ENCODE measurements around the gene PCGF1. TPM values are rescaled to one million over a fixed set of nuclear protein-coding genes. Genes with fewer than 3 reads are reported as not detected.

Gene PCGF1
- total and polyA plus RNA-seq, 9 of the 15 experiments (the other 6 are each of a cell fraction or from before 2014, with no cell fraction given): 20.3 to 45.7 (median 29.3) TPM

DNA sequence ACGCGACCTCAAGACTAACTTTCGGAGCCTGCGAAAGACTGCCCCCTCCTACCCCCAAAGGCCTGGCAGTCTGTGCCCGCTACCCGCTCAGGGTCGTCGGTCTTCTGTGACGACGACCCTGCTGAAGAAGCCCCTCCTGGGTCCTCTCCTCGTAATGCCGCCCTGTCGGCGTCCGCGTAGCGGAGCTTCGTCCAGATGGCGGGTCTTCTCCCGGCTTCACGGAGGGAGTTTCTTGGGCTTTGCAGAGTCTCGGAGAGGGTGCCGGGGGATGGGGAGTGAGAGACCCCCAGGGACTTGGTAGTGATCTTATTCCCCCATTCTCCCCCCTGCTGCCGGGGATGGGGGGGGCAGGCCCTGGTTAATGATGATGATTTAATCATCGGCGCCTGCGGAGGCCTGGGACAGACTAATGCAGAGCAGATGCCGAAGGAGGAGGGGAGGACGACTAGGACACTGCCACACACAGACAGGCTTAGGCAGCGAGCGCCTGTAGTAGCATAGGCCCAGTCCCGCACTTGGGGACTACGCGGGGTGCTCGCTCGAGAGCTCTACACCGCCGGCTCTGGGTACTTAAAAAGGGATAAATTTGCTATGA is 528 bp upstream of the PCGF1 start (continued):
- TF ChIP-seq, protein P1, sequence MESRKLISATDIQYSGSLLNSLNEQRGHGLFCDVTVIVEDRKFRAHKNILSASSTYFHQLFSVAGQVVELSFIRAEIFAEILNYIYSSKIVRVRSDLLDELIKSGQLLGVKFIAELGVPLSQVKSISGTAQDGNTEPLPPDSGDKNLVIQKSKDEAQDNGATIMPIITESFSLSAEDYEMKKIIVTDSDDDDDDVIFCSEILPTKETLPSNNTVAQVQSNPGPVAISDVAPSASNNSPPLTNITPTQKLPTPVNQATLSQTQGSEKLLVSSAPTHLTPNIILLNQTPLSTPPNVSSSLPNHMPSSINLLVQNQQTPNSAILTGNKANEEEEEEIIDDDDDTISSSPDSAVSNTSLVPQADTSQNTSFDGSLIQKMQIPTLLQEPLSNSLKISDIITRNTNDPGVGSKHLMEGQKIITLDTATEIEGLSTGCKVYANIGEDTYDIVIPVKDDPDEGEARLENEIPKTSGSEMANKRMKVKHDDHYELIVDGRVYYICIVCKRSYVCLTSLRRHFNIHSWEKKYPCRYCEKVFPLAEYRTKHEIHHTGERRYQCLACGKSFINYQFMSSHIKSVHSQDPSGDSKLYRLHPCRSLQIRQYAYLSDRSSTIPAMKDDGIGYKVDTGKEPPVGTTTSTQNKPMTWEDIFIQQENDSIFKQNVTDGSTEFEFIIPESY (CRISPR knock-in tag; IDR thresholded peaks at IDR 0.05): no peak
- TF ChIP-seq, protein P2, sequence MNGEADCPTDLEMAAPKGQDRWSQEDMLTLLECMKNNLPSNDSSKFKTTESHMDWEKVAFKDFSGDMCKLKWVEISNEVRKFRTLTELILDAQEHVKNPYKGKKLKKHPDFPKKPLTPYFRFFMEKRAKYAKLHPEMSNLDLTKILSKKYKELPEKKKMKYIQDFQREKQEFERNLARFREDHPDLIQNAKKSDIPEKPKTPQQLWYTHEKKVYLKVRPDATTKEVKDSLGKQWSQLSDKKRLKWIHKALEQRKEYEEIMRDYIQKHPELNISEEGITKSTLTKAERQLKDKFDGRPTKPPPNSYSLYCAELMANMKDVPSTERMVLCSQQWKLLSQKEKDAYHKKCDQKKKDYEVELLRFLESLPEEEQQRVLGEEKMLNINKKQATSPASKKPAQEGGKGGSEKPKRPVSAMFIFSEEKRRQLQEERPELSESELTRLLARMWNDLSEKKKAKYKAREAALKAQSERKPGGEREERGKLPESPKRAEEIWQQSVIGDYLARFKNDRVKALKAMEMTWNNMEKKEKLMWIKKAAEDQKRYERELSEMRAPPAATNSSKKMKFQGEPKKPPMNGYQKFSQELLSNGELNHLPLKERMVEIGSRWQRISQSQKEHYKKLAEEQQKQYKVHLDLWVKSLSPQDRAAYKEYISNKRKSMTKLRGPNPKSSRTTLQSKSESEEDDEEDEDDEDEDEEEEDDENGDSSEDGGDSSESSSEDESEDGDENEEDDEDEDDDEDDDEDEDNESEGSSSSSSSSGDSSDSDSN (IDR thresholded peaks at IDR 0.05; ENCODE audit: borderline replicate concordance in 1 of 2, low read depth in 2 of 2, low read length in 2 of 2): 0 out of 4 replicates have a peak, but pooled peaks have one; percentile 25 to 45
- TF ChIP-seq, protein P3, sequence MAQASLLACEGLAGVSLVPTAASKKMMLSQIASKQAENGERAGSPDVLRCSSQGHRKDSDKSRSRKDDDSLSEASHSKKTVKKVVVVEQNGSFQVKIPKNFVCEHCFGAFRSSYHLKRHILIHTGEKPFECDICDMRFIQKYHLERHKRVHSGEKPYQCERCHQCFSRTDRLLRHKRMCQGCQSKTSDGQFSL (CRISPR knock-in tag; IDR thresholded peaks at IDR 0.05): peak; percentile 58; the same call in 1 of the 2 replicates
- TF ChIP-seq, protein P3 (tag; IDR thresholded peaks at IDR 0.05): peak in 1 of 2 experiments; percentile 94; a peak in 2 of 4 replicates
- TF ChIP-seq TBL1XR1 (IDR thresholded peaks at IDR 0.05; ENCODE audit: low read length in 2 of 2): peak in 1 of 2 experiments; percentile 0; a peak in 1 of 4 replicates
- TF ChIP-seq, protein P4, sequence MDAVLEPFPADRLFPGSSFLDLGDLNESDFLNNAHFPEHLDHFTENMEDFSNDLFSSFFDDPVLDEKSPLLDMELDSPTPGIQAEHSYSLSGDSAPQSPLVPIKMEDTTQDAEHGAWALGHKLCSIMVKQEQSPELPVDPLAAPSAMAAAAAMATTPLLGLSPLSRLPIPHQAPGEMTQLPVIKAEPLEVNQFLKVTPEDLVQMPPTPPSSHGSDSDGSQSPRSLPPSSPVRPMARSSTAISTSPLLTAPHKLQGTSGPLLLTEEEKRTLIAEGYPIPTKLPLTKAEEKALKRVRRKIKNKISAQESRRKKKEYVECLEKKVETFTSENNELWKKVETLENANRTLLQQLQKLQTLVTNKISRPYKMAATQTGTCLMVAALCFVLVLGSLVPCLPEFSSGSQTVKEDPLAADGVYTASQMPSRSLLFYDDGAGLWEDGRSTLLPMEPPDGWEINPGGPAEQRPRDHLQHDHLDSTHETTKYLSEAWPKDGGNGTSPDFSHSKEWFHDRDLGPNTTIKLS (IDR thresholded peaks at IDR 0.05; ENCODE audit: borderline replicate concordance, low read depth): peak; percentile 14; the same call in 1 of the 2 replicates
- TF ChIP-seq HDGF (IDR thresholded peaks at IDR 0.05): no peak
- TF ChIP-seq, protein P5, sequence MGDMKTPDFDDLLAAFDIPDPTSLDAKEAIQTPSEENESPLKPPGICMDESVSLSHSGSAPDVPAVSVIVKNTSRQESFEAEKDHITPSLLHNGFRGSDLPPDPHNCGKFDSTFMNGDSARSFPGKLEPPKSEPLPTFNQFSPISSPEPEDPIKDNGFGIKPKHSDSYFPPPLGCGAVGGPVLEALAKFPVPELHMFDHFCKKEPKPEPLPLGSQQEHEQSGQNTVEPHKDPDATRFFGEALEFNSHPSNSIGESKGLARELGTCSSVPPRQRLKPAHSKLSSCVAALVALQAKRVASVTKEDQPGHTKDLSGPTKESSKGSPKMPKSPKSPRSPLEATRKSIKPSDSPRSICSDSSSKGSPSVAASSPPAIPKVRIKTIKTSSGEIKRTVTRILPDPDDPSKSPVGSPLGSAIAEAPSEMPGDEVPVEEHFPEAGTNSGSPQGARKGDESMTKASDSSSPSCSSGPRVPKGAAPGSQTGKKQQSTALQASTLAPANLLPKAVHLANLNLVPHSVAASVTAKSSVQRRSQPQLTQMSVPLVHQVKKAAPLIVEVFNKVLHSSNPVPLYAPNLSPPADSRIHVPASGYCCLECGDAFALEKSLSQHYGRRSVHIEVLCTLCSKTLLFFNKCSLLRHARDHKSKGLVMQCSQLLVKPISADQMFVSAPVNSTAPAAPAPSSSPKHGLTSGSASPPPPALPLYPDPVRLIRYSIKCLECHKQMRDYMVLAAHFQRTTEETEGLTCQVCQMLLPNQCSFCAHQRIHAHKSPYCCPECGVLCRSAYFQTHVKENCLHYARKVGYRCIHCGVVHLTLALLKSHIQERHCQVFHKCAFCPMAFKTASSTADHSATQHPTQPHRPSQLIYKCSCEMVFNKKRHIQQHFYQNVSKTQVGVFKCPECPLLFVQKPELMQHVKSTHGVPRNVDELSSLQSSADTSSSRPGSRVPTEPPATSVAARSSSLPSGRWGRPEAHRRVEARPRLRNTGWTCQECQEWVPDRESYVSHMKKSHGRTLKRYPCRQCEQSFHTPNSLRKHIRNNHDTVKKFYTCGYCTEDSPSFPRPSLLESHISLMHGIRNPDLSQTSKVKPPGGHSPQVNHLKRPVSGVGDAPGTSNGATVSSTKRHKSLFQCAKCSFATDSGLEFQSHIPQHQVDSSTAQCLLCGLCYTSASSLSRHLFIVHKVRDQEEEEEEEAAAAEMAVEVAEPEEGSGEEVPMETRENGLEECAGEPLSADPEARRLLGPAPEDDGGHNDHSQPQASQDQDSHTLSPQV (IDR thresholded peaks at IDR 0.05): peak; percentile 57
- TF ChIP-seq, protein P6, sequence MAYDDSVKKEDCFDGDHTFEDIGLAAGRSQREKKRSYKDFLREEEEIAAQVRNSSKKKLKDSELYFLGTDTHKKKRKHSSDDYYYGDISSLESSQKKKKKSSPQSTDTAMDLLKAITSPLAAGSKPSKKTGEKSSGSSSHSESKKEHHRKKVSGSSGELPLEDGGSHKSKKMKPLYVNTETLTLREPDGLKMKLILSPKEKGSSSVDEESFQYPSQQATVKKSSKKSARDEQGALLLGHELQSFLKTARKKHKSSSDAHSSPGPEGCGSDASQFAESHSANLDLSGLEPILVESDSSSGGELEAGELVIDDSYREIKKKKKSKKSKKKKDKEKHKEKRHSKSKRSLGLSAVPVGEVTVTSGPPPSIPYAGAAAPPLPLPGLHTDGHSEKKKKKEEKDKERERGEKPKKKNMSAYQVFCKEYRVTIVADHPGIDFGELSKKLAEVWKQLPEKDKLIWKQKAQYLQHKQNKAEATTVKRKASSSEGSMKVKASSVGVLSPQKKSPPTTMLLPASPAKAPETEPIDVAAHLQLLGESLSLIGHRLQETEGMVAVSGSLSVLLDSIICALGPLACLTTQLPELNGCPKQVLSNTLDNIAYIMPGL (CRISPR knock-in tag; IDR thresholded peaks at IDR 0.05): 0 out of 2 replicates have a peak, but pooled peaks have one; percentile 44
- TF ChIP-seq SMARCE1 (IDR thresholded peaks at IDR 0.05): 0 out of 2 replicates have a peak, but pooled peaks have one; percentile 11
- peak; percentile 44 for TF ChIP-seq CHD1 (IDR thresholded peaks at IDR 0.05; ENCODE audit: low read length)

Measured in K562 (cell line).